Suprapubic skin (tissue), 4 donors: Measurements from ENCODE around the gene NACC2. TPM values are rescaled to one million over a fixed set of nuclear protein-coding genes. Genes with fewer than 3 reads are reported as not detected.

Source experiments
- DNase-seq, 2 donors: peaks; one replicate each; pipeline ENCODE4 v3.0.0-alpha.2; 2019; ENCODE audit warnings: low spot score in 2 of 2
- H3K27ac ChIP-seq: fragments of 200-600 bp; sonication (generic); one replicate; pipeline ENCODE4 v1.5.1; 2019
- H3K27me3 ChIP-seq: fragments of 200-600 bp; sonication (generic); one replicate; pipeline ENCODE4 v1.5.1; 2019
- H3K36me3 ChIP-seq: fragments of 200-600 bp; sonication (generic); one replicate; pipeline ENCODE4 v1.5.1; 2019
- H3K4me1 ChIP-seq: fragments of 200-600 bp; sonication (generic); one replicate; pipeline ENCODE4 v1.5.1; 2019
- H3K4me3 ChIP-seq: fragments of 200-600 bp; sonication (generic); one replicate; pipeline ENCODE4 v1.5.1; 2019; ENCODE audit warnings: mild to moderate bottlenecking
- H3K9me3 ChIP-seq: fragments of 200-600 bp; sonication (generic); one replicate; pipeline ENCODE4 v1.5.1; 2019
- CTCF ChIP-seq, 2 donors: fragments of 200-600 bp in 1 of 2; fragments of 450-650 bp in 1 of 2; sonication (generic) in 1 of 2; IDR thresholded peaks; one replicate each; pipeline ENCODE4 v1.5.1; 2016 to 2019; ENCODE audit warnings: antibody characterized with exemption in 2 of 2, mild to moderate bottlenecking in 1 of 2, moderate library complexity in 1 of 2
- EP300 ChIP-seq: sonication (generic); formaldehyde crosslinking; IDR thresholded peaks from one replicate; pipeline ENCODE4 v1.6.1; 2017; ENCODE audit warnings: antibody characterized with exemption
- POLR2A ChIP-seq, 2 donors: fragments of 450-650 bp; IDR thresholded peaks; one replicate each; pipeline ENCODE4 v1.6.1; 2017; ENCODE audit warnings: antibody characterized with exemption in 2 of 2, mild to moderate bottlenecking in 2 of 2, moderate library complexity in 2 of 2
- POLR2AphosphoS5 ChIP-seq, 3 donors: sonication (generic); formaldehyde crosslinking; IDR thresholded peaks; one replicate each; pipeline ENCODE4 v1.6.1; 2017; ENCODE audit warnings: antibody characterized with exemption in 3 of 3
- WGBS: methylation state at CpG from one replicate; pipeline ENCODE4 v1.1.5; 2018; 5-methylcytosine and 5-hydroxymethylcytosine counted together
- total RNA-seq, 4 donors: library from RNA; depleted of rRNA; stranded (reverse); fragments of >200 nt; gene quantifications; one replicate each; pipeline ENCODE4 v1.1.0, GENCODE V29; 2016

The NACC2 gene
- total RNA-seq, 4 donors from 2014 or later = 12.1 to 14.9 (median 13.7) TPM

GRCh38 chr9:136116360-136117098 is 21.4 kb upstream of the NACC2 start:
- DNase-seq = no peak
- Histone ChIP-seq H3K36me3 (peaks cover 24% of the 10 kb centered on the region), H3K4me1 (peaks cover 35% of the 10 kb centered on the region), H3K27ac (no peak overlapping the region), H3K9me3 (no peaks in the 10 kb centered on the region), H3K4me3 (no peak overlapping the region), H3K27me3 (no peaks in the 10 kb centered on the region)
- no peak for TF ChIP-seq POLR2AphosphoS5 (IDR thresholded peaks at IDR 0.05)
- no peak for TF ChIP-seq CTCF (IDR thresholded peaks at IDR 0.05)
- no peak for TF ChIP-seq EP300
- TF ChIP-seq POLR2A (IDR thresholded peaks at IDR 0.05) = no peak
- 96% methylated on average over 54 of the region's 69 CpGs for WGBS

GRCh38 chr9:136115641-136116359 is 20.7 kb upstream of the NACC2 start:
- no peak for TF ChIP-seq CTCF (IDR thresholded peaks at IDR 0.05)
- no peak for TF ChIP-seq POLR2A (IDR thresholded peaks at IDR 0.05)
- no peak for TF ChIP-seq EP300
- TF ChIP-seq POLR2AphosphoS5 (IDR thresholded peaks at IDR 0.05) = no peak
- Histone ChIP-seq H3K4me1 (peaks cover 40% of the 10 kb centered on the region), H3K36me3 (peaks cover 24% of the 10 kb centered on the region), H3K9me3 (no peaks in the 10 kb centered on the region), H3K4me3 (no peak overlapping the region), H3K27ac (no peak overlapping the region), H3K27me3 (no peaks in the 10 kb centered on the region)
- 93% methylated on average over 6 of the region's 22 CpGs for WGBS
- DNase-seq = no peak

- no peak for TF ChIP-seq EP300
- no peak for TF ChIP-seq POLR2A (IDR thresholded peaks at IDR 0.05)
- TF ChIP-seq CTCF (IDR thresholded peaks at IDR 0.05) = no peak
- no peak for TF ChIP-seq POLR2AphosphoS5 (IDR thresholded peaks at IDR 0.05)
- 86% methylated on average over 13 of the region's 13 CpGs for WGBS
Observed at GRCh38 chr9:136115206-136115605, 20.1 kb upstream of the NACC2 start.

GRCh38 chr9:136114610-136115009 is 19.5 kb upstream of the NACC2 start:
- TF ChIP-seq POLR2A (IDR thresholded peaks at IDR 0.05) = no peak
- TF ChIP-seq CTCF (IDR thresholded peaks at IDR 0.05) = no peak
- no peak for TF ChIP-seq POLR2AphosphoS5 (IDR thresholded peaks at IDR 0.05)
- no peak for TF ChIP-seq EP300
- DNase-seq = no peak
- Histone ChIP-seq H3K27ac (no peak overlapping the region), H3K9me3 (no peaks in the 10 kb centered on the region), H3K4me3 (no peak overlapping the region), H3K36me3 (peaks cover 24% of the 10 kb centered on the region), H3K4me1 (peaks cover 40% of the 10 kb centered on the region), H3K27me3 (no peaks in the 10 kb centered on the region)
- WGBS = 90% methylated on average over 18 of the region's 18 CpGs

More at GRCh38 chr9:136115206-136115605, 20.1 kb upstream of the NACC2 start:
- Histone ChIP-seq H3K27me3 (no peaks in the 10 kb centered on the region), H3K36me3 (peaks cover 24% of the 10 kb centered on the region), H3K9me3 (no peaks in the 10 kb centered on the region), H3K4me3 (no peak overlapping the region), H3K4me1 (peaks cover 40% of the 10 kb centered on the region), H3K27ac (no peak overlapping the region)
- no peak for DNase-seq

GRCh38 chr9:136112541-136112940 is 17.5 kb upstream of the NACC2 start:
- Histone ChIP-seq H3K4me1 (peaks cover 50% of the 10 kb centered on the region), H3K4me3 (no peak overlapping the region), H3K36me3 (peaks cover 24% of the 10 kb centered on the region), H3K9me3 (no peaks in the 10 kb centered on the region), H3K27ac (no peak overlapping the region), H3K27me3 (no peaks in the 10 kb centered on the region)
- TF ChIP-seq POLR2A (IDR thresholded peaks at IDR 0.05) (no peak), POLR2AphosphoS5 (IDR thresholded peaks at IDR 0.05) (no peak), EP300 (no peak), CTCF (IDR thresholded peaks at IDR 0.05) (no peak)
- 72% methylated on average over 7 of the region's 11 CpGs for WGBS
- DNase-seq = no peak
